HFF-Myc (cell line): ENCODE measurements around the gene SMIM38.

Experiments
- DNase-seq: peaks from one replicate; pipeline ENCODE4 v3.0.0-alpha.2; 2011; ENCODE audit warnings: low read depth; ENCODE audit errors: extremely low read depth
- H3K4me3 ChIP-seq: replicated peaks from 2 replicates; pipeline ENCODE4 v1.5.1; 2011; ENCODE audit warnings: low read depth, mild to moderate bottlenecking, control low read depth, low read length
- CTCF ChIP-seq: IDR thresholded peaks from 2 replicates; pipeline ENCODE4 v1.5.1; 2012; ENCODE audit warnings: mild to moderate bottlenecking, low read depth, low read length, control low read depth; ENCODE audit errors: missing control alignments

Gene SMIM38

GRCh38 chr11:69203381-69203780, 47.6 kb downstream of the SMIM38 start:
- no peak overlapping the region for H3K4me3 ChIP-seq
- no peak for DNase-seq
- TF ChIP-seq CTCF = no peak

- no peak for TF ChIP-seq CTCF
- no peak for DNase-seq
- H3K4me3 ChIP-seq = no peak overlapping the region
Measured at GRCh38 chr11:69203901-69204245, 48.1 kb downstream of the SMIM38 start.

GRCh38 chr11:69204246-69204940, 48.7 kb downstream of the SMIM38 start:
- no peak overlapping the region for H3K4me3 ChIP-seq
- DNase-seq = no peak
- TF ChIP-seq CTCF = no peak

- no peak for TF ChIP-seq CTCF
- DNase-seq = no peak
- H3K4me3 ChIP-seq = no peak overlapping the region
Measured at GRCh38 chr11:69204941-69205742, 49.4 kb downstream of the SMIM38 start.
